Gastroesophageal sphincter (tissue), 4 donors: ENCODE data around the gene PDE1C. TPM values are rescaled to one million over a fixed set of nuclear protein-coding genes. Genes with fewer than 3 reads are reported as not detected.

Source experiments
- ATAC-seq: fragments of 150-250 bp; one replicate; pipeline ENCODE4 v1.9.1; 2016; ENCODE audit warnings: mild to moderate bottlenecking, moderate library complexity
- H3K27ac ChIP-seq, 4 donors: fragments of 200-600 bp; sonication (generic) in 3 of 4; 1 replicate in 3 of 4; 2 replicates in 1 of 4; pipeline ENCODE4 v1.5.1; 2016 to 2019
- H3K27me3 ChIP-seq: fragments of 200-600 bp; sonication (generic); one replicate; pipeline ENCODE4 v1.5.1; 2019
- H3K36me3 ChIP-seq, 2 donors: fragments of 200-600 bp; sonication (generic); one replicate each; pipeline ENCODE4 v1.5.1; 2019; ENCODE audit warnings: control low read depth in 1 of 2
- H3K4me1 ChIP-seq, 3 donors: fragments of 200-600 bp; sonication (generic); 1 replicate in 2 of 3; 2 replicates in 1 of 3; pipeline ENCODE4 v1.5.1; 2016 to 2019; ENCODE audit warnings: control low read depth in 2 of 3
- H3K4me3 ChIP-seq, 2 donors: fragments of 200-600 bp; sonication (generic); one replicate each; pipeline ENCODE4 v1.5.1; 2019; ENCODE audit warnings: mild to moderate bottlenecking in 1 of 2, moderate library complexity in 1 of 2
- H3K9me3 ChIP-seq, 3 donors: fragments of 200-600 bp; sonication (generic); one replicate each; pipeline ENCODE4 v1.5.1; 2017 to 2019; ENCODE audit warnings: control low read depth in 2 of 3
- EP300 ChIP-seq: sonication (generic); formaldehyde crosslinking; IDR thresholded peaks from one replicate; pipeline ENCODE4 v1.6.1; 2017; ENCODE audit warnings: antibody characterized with exemption, mild to moderate bottlenecking
- POLR2A ChIP-seq, 2 donors: fragments of 450-650 bp; IDR thresholded peaks; one replicate each; pipeline ENCODE4 v1.6.1; 2017; ENCODE audit warnings: antibody characterized with exemption in 2 of 2, mild to moderate bottlenecking in 2 of 2, moderate library complexity in 1 of 2
- POLR2AphosphoS5 ChIP-seq: sonication (generic); formaldehyde crosslinking; IDR thresholded peaks from one replicate; pipeline ENCODE4 v1.6.1; 2017; ENCODE audit warnings: antibody characterized with exemption
- WGBS, 2 donors: methylation state at CpG; one replicate each; pipeline ENCODE4 v1.1.5; 2018; ENCODE audit warnings: low coverage in 1 of 2; 5-methylcytosine and 5-hydroxymethylcytosine counted together
- total RNA-seq, 4 donors: library from RNA; depleted of rRNA; stranded (reverse); fragments of >200 nt; gene quantifications; one replicate each; pipeline ENCODE4 v1.1.0, GENCODE V29; 2016
- TF ChIP-seq, protein P1 (sequence below), 4 experiments: fragments of 200-600 bp in 2 of 4; fragments of 450-650 bp in 2 of 4; sonication (generic) in 1 of 4; IDR thresholded peaks; one replicate each; pipeline ENCODE4 v1.5.1; 2017 to 2019; ENCODE audit warnings: antibody characterized with exemption in 4 of 4, mild to moderate bottlenecking in 2 of 4, moderate library complexity in 2 of 4

Gene PDE1C
- total RNA-seq, 4 donors from 2014 or later: 17.2 to 28.8 (median 21.7) TPM

GRCh38 chr7:31890766-31891165, 179.4 kb downstream of the PDE1C start:
- H3K9me3 ChIP-seq: no peaks in the 10 kb centered on the region
- ATAC-seq: no peak
- TF ChIP-seq POLR2AphosphoS5: no peak
- TF ChIP-seq, protein P1, sequence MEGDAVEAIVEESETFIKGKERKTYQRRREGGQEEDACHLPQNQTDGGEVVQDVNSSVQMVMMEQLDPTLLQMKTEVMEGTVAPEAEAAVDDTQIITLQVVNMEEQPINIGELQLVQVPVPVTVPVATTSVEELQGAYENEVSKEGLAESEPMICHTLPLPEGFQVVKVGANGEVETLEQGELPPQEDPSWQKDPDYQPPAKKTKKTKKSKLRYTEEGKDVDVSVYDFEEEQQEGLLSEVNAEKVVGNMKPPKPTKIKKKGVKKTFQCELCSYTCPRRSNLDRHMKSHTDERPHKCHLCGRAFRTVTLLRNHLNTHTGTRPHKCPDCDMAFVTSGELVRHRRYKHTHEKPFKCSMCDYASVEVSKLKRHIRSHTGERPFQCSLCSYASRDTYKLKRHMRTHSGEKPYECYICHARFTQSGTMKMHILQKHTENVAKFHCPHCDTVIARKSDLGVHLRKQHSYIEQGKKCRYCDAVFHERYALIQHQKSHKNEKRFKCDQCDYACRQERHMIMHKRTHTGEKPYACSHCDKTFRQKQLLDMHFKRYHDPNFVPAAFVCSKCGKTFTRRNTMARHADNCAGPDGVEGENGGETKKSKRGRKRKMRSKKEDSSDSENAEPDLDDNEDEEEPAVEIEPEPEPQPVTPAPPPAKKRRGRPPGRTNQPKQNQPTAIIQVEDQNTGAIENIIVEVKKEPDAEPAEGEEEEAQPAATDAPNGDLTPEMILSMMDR (IDR thresholded peaks at IDR 0.05): no peak
- WGBS, 2 donors: 55 to 67% methylated on average over 1 to 2 of the region's 3 CpGs
- no peaks in the 10 kb centered on the region for H3K36me3 ChIP-seq
- peaks cover 0 to 17% (median 0%) of the 10 kb centered on the region in 3 donors for H3K4me1 ChIP-seq
- H3K4me3 ChIP-seq: no peak overlapping the region
- H3K27me3 ChIP-seq: no peaks in the 10 kb centered on the region
- peak overlapping the region in 1 of 4 donors; percentile 8 for H3K27ac ChIP-seq

- 32 to 47% methylated on average over 3 of the region's 3 CpGs for WGBS, 2 donors
- Histone ChIP-seq H3K9me3 (no peaks in the 10 kb centered on the region), H3K36me3 (no peaks in the 10 kb centered on the region), H3K27ac (peak overlapping the region in 1 of 4 donors; percentile 16), H3K27me3 (no peaks in the 10 kb centered on the region), H3K4me1 (peaks cover 0 to 23% (median 4%) of the 10 kb centered on the region in 3 donors), H3K4me3 (no peak overlapping the region)
- peak; percentile 57 for ATAC-seq
- TF ChIP-seq POLR2AphosphoS5 (no peak), EP300 (no peak), POLR2A (IDR thresholded peaks at IDR 0.05) (no peak)
- TF ChIP-seq, protein P1 (IDR thresholded peaks at IDR 0.05): no peak
These were observed 180.0 kb downstream of the PDE1C start for GRCh38 chr7:31890198-31890597.

GRCh38 chr7:31887006-31887405, 183.2 kb downstream of the PDE1C start:
- H3K4me1 ChIP-seq: peaks cover 16 to 55% (median 22%) of the 10 kb centered on the region in 3 donors
- no peak for ATAC-seq
- H3K27ac ChIP-seq: no peak overlapping the region
- no peaks in the 10 kb centered on the region for H3K9me3 ChIP-seq
- 93 to 100% methylated on average over 2 of the region's 2 CpGs for WGBS, 2 donors
- H3K27me3 ChIP-seq: no peaks in the 10 kb centered on the region
- H3K4me3 ChIP-seq: no peak overlapping the region
- TF ChIP-seq, protein P1 (IDR thresholded peaks at IDR 0.05): no peak
- no peaks in the 10 kb centered on the region for H3K36me3 ChIP-seq

- H3K27me3 ChIP-seq: no peaks in the 10 kb centered on the region
- peak; percentile 47 for ATAC-seq
- H3K4me3 ChIP-seq: no peak overlapping the region
- TF ChIP-seq POLR2A (IDR thresholded peaks at IDR 0.05): no peak
- peak; percentile 19 for TF ChIP-seq POLR2AphosphoS5
- TF ChIP-seq, protein P1 (IDR thresholded peaks at IDR 0.05): no peak
- no peak for TF ChIP-seq EP300
- H3K36me3 ChIP-seq: no peaks in the 10 kb centered on the region
- WGBS, 2 donors: 42 to 52% methylated on average over 2 of the region's 2 CpGs
- no peaks in the 10 kb centered on the region for H3K9me3 ChIP-seq
- peak overlapping the region; percentile 77 to 86 (median 81) for H3K27ac ChIP-seq
- H3K4me1 ChIP-seq: peaks cover 16 to 52% (median 22%) of the 10 kb centered on the region in 3 donors
These were observed 185.0 kb downstream of the PDE1C start for GRCh38 chr7:31885171-31885570.

DNA sequence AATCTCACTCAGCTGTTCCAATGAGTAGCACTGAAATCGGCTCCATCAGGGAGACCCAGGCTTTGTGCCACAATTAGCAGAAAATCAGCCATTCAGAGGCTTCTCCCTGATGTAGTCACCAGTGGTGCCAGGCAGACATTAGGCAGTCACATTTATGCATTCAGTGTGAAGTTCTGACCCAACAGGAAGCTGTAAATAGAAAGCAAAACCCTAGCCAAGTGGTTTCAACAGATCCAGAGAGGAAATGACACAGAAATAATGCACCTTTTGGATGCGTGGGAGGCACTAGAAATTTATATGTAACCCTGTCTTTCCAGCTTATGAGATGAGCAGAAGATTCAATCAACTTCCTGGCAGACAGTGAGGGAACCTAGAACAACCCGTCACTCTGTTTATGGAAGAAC, 186.4 kb downstream of the PDE1C start:
- H3K27me3 ChIP-seq: no peaks in the 10 kb centered on the region
- H3K4me1 ChIP-seq: peaks cover 16 to 46% (median 22%) of the 10 kb centered on the region in 3 donors
- no peaks in the 10 kb centered on the region for H3K36me3 ChIP-seq
- H3K27ac ChIP-seq: peak overlapping the region; percentile 77 to 86 (median 83)
- ATAC-seq: peak; percentile 59
- TF ChIP-seq POLR2AphosphoS5: peak; percentile 49
- TF ChIP-seq EP300: no peak
- H3K9me3 ChIP-seq: no peaks in the 10 kb centered on the region
- H3K4me3 ChIP-seq: no peak overlapping the region
- WGBS, 2 donors: 10 to 34% methylated on average over 3 of the region's 3 CpGs
